PC-9 (cell line): Measurements from ENCODE around the gene ALKBH6.

Experiments used
- EZH2 ChIP-seq: fragments of 200-600 bp; sonication (generic); IDR thresholded peaks from 2 replicates; pipeline ENCODE4 v1.8.0; 2017; ENCODE audit warnings: antibody characterized with exemption, low read depth
- TF ChIP-seq, protein P1 (sequence below): fragments of 200-600 bp; sonication (generic); conservative IDR thresholded peaks from 2 replicates; pipeline ENCODE4 v1.6.1; 2017; ENCODE audit warnings: mixed run types, antibody characterized with exemption, mild to moderate bottlenecking, moderate library complexity

DNA sequence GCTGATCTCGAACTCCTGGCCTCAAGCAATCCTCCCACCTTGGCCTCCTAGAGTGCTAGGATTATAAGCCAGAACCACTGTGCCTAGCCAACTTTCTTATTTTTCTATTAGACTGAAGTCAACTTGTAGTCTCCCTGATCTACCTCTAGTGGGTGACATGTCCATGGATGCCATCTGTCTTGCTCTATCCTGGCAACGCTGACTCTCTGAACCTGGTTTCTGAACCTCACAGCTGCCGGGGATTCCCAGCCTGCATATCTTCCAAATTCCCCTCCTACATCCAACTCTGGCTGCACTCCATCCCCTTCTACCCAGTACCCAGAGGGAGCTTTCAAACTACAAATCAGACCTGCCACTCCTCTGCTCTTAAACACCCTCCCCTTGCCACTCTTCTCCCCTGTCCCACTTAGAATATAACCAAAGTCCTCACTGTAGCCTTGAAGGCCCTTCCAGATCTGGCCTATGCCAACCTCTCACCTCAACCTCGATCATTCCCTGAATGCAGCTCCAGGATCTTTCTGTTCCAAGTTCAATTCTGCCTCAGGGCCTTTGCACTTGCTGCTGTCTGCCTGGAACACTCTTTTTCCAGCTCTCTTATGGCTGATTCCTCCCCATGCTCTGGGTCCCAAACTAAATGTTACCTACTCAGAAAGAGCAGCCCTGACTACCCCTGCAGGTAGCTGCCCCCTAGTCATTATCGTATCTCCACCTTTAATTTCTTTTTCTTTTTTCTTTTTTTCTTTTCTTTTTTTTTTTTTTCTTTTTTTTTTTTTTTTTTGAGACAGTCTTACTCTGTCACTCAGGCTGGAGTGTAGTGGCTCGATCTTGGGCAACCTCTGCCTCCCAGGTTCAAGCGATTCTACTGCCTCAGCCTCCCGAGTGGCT lies 16.5 kb upstream of the ALKBH6 start:
- TF ChIP-seq, protein P1, sequence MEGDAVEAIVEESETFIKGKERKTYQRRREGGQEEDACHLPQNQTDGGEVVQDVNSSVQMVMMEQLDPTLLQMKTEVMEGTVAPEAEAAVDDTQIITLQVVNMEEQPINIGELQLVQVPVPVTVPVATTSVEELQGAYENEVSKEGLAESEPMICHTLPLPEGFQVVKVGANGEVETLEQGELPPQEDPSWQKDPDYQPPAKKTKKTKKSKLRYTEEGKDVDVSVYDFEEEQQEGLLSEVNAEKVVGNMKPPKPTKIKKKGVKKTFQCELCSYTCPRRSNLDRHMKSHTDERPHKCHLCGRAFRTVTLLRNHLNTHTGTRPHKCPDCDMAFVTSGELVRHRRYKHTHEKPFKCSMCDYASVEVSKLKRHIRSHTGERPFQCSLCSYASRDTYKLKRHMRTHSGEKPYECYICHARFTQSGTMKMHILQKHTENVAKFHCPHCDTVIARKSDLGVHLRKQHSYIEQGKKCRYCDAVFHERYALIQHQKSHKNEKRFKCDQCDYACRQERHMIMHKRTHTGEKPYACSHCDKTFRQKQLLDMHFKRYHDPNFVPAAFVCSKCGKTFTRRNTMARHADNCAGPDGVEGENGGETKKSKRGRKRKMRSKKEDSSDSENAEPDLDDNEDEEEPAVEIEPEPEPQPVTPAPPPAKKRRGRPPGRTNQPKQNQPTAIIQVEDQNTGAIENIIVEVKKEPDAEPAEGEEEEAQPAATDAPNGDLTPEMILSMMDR = no peak
- no peak for TF ChIP-seq EZH2
